Ascending aorta (tissue), 2 donors: ENCODE results near the gene SESN2. TPM values are rescaled to one million over a fixed set of nuclear protein-coding genes. Genes with fewer than 3 reads are reported as not detected.
A peak's percentile ranks its signal among the peaks of the same experiment; 100 is the strongest.

Experiments used
- DNase-seq, 2 donors: peaks; one replicate each; pipeline ENCODE4 v3.0.0-alpha.2; 2019; ENCODE audit warnings: low spot score in 2 of 2
- H3K27ac ChIP-seq, 2 donors: fragments of 200-600 bp; sonication (generic); one replicate each; pipeline ENCODE4 v1.5.1; 2016 to 2017; ENCODE audit warnings: mild to moderate bottlenecking in 1 of 2
- H3K27me3 ChIP-seq: fragments of 200-600 bp; sonication (generic); one replicate; pipeline ENCODE4 v1.5.1; 2017
- H3K36me3 ChIP-seq, 2 donors: fragments of 200-600 bp; sonication (generic); one replicate each; pipeline ENCODE4 v1.5.1; 2016
- H3K4me1 ChIP-seq, 2 donors: fragments of 200-600 bp; sonication (generic); one replicate each; pipeline ENCODE4 v1.5.1; 2016 to 2017; ENCODE audit warnings: mild to moderate bottlenecking in 1 of 2
- H3K4me3 ChIP-seq, 2 donors: fragments of 200-600 bp; sonication (generic); one replicate each; pipeline ENCODE4 v1.5.1; 2016 to 2017; ENCODE audit warnings: mild to moderate bottlenecking in 1 of 2
- H3K9me3 ChIP-seq, 2 donors: fragments of 200-600 bp; sonication (generic); one replicate each; pipeline ENCODE4 v1.5.1; 2016
- intact Hi-C: fragments of 100-400 bp; cut with DNase I; formaldehyde crosslinking; loops from one replicate; pipeline ENCODE4 v1.15.1; 2023
- total RNA-seq: library from RNA; depleted of rRNA; stranded (reverse); fragments of >200 nt; gene quantifications from one replicate; pipeline ENCODE4 v1.1.0, GENCODE V29; 2016
- TF ChIP-seq, protein P1 (sequence below), 3 experiments: fragments of 200-600 bp in 2 of 3; fragments of 450-650 bp in 1 of 3; sonication (generic) in 2 of 3; IDR thresholded peaks; one replicate each; pipeline ENCODE4 v1.5.1; 2016 to 2019; ENCODE audit warnings: antibody characterized with exemption in 3 of 3, mild to moderate bottlenecking in 1 of 3, moderate library complexity in 1 of 3

SESN2 gene
- total RNA-seq, 1 donor from 2014 or later = 7.6 TPM

DNA sequence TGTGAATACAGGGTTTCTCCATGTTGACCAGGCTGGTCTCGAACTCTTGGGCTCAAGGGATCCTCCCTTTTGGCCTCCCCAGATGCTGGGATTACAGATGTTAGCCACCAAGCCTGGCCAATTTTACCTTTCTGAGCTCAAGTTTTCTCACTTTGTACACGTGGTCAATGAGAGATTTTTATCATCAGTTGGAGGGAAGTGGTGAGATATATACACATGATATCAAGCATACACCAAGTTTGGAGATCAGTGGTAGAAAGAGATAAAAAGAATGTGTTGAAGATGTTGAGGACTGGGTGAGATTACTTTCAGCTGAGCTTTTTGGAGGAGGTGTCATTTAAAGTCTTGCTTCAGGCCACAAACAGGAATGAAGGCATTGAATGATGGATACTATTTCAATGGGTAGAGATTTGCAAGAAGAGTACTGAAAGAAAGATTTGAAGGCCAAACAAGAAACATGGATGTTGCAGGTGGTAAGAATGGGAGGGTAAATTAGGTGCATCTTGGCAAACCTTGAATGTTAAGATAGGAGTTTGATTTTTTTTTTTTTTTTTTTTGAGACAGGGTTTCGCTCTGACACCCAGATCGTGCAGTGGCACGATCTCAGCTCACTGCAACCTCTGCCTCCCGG is 3.0 kb upstream of the SESN2 start:
- TF ChIP-seq, protein P1, sequence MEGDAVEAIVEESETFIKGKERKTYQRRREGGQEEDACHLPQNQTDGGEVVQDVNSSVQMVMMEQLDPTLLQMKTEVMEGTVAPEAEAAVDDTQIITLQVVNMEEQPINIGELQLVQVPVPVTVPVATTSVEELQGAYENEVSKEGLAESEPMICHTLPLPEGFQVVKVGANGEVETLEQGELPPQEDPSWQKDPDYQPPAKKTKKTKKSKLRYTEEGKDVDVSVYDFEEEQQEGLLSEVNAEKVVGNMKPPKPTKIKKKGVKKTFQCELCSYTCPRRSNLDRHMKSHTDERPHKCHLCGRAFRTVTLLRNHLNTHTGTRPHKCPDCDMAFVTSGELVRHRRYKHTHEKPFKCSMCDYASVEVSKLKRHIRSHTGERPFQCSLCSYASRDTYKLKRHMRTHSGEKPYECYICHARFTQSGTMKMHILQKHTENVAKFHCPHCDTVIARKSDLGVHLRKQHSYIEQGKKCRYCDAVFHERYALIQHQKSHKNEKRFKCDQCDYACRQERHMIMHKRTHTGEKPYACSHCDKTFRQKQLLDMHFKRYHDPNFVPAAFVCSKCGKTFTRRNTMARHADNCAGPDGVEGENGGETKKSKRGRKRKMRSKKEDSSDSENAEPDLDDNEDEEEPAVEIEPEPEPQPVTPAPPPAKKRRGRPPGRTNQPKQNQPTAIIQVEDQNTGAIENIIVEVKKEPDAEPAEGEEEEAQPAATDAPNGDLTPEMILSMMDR (IDR thresholded peaks at IDR 0.05) = no peak

DNA sequence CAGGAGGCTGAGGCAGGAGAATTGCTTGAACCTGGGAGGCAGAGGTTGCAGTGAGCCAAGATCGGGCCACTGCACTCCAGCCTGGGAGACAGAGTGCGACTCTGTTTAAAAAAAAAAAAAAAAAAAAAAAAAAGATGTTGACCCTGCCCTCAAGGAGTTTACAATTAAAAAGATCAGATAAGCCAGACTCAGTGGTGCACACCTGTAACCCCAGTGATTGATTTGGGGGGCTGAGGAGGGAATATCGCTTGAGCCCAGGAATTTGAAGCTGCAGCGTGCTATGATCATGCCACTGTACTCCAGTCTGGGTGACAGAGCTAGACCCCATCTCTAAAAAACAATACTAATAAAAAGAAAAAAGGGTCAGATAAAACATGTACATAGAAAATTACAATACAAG is 1.6 kb upstream of the SESN2 start:
- Histone ChIP-seq H3K27me3 (no peaks in the 10 kb centered on the region), H3K9me3 (no peaks in the 10 kb centered on the region), H3K4me1 (peaks cover 5 to 28% of the 10 kb centered on the region in 2 donors), H3K36me3 (no peaks in the 10 kb centered on the region), H3K4me3 (no peak overlapping the region), H3K27ac (no peak overlapping the region)
- no peak for DNase-seq
- TF ChIP-seq, protein P1 (IDR thresholded peaks at IDR 0.05) = no peak
- intact Hi-C loops = loop anchor here (2.0 to 10.0 kb wide), 5 partner anchors 25 to 627 kb away; partner anchors contain the start of genes DNAJC8, MED18 and YTHDF2

More for the DNA sequence above, 3.0 kb upstream of the SESN2 start:
- Histone ChIP-seq H3K4me1 (peaks cover 4 to 19% of the 10 kb centered on the region in 2 donors), H3K4me3 (no peak overlapping the region), H3K27ac (no peak overlapping the region), H3K9me3 (no peaks in the 10 kb centered on the region), H3K27me3 (no peaks in the 10 kb centered on the region), H3K36me3 (no peaks in the 10 kb centered on the region)
- no peak for DNase-seq
- intact Hi-C loops = loop anchor here (5.0 to 10.0 kb wide), 2 partner anchors 326 to 628 kb away; no protein-coding TSS in a partner anchor

DNA sequence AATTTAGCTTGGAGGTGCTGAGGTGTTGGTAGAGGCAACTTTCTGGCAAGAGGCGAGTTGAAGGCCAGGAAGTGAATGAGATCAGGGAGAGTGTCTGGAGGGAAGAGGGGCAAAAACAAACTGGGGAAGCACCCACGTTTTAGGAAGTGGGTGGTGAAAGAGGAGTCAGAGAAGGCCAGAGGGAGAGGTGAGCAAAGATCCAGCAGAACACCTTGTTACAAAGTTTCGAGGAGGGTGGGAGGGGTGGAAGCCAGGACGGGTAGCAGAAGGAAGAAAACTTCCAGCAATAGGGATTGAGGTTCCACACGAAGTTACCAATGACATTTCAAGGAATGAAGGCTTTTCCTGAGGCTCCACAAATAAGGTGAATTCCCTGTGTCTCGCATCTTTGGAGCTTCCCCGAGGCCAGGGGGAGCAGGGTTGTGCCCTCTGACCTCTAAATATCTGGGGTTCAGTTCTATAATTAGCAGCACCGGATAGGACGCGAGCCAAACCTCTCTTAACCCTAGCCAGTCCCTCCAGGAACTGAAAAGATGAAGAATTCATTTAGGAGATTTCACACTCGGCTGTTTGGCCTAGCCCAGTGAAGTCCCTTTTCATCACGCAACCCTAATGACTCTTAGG is 578 bp upstream of the SESN2 start:
- peaks cover 5 to 30% of the 10 kb centered on the region in 2 donors for H3K4me1 ChIP-seq
- peak overlapping the region; percentile 99 to 100 for H3K4me3 ChIP-seq
- H3K27me3 ChIP-seq = no peaks in the 10 kb centered on the region
- H3K27ac ChIP-seq = peak overlapping the region; percentile 64 to 70
- no peaks in the 10 kb centered on the region for H3K9me3 ChIP-seq
- TF ChIP-seq, protein P1 (IDR thresholded peaks at IDR 0.05) = no peak
- intact Hi-C loops = loop anchor here (1.0 to 10.0 kb wide), 7 partner anchors 11 to 626 kb away; partner anchors contain the start of genes DNAJC8, MED18, STX12 and YTHDF2
- DNase-seq = no peak
- H3K36me3 ChIP-seq = no peaks in the 10 kb centered on the region

DNA sequence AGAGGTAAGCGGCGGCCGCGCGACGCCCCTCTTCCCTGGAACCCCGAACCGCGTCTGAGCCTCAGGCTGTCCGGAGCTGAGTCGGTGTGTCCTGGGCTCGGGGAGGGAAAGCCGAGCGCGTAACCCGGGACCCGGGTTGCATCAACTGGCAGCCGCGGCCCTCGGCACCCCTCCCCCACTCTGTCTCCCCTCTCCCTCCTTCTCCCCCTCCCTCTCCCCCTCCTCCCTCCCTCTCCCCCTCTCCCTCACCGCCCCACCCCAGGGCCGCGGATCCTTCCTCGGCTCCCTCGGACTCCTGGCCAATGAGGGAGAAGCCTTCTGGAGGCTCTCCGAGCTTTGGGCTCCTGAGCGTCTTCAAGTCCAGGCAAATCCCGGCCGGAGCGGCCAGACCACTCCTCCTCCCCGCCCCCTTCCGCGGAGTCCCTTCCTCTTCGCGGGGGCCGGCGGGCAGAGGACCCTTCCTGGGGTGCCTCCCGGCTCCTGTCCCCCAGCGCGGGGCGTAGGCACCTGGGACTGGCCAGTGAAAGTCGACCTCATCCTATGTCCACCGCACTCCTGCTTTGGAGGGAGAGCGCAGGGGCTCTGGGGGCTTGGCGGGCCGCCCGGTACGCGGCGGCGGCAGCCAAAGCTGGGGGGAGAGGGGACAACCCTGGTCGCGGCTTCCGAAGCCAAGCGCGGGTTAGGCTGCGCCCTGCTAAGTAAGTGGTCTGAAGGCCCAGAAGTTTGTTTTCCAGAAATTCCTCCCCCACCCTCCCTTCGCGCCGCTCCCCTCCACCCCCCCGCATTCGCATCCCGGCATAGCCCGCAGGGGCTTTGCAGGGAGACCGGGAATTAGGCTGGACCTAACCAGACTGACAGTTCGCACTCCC is 850 bp downstream of the SESN2 start:
- intact Hi-C loops = loop anchor here (1.0 to 10.0 kb wide), 7 partner anchors 13 to 625 kb away; partner anchors contain the start of genes DNAJC8, MED18, STX12 and YTHDF2
- TF ChIP-seq, protein P1 (IDR thresholded peaks at IDR 0.05) = no peak
- DNase-seq = peak in 1 of 2 donors; percentile 90
- Histone ChIP-seq H3K36me3 (no peaks in the 10 kb centered on the region), H3K27me3 (no peaks in the 10 kb centered on the region), H3K27ac (peak overlapping the region; percentile 92 to 97), H3K4me3 (peak overlapping the region; percentile 99 to 100), H3K9me3 (no peaks in the 10 kb centered on the region), H3K4me1 (peaks cover 5 to 30% of the 10 kb centered on the region in 2 donors)

DNA sequence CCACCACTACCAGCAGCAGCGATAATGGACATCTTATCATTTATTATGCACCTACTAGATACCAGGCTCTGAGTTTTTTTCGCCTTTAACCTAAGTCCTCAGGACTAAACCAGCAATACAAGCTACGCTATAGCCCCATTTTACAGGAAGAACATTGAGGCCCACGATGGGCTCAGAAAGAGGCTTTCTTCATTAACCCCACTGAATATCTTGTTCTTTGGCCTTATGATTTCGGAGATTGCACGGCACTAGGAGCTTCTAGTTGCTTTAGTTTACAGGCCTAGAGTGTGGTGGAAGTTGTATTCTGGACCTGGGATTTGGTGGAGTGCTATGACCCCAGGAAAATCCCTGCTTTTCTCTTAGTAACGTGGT is 1.5 kb downstream of the SESN2 start:
- Histone ChIP-seq H3K27me3 (no peaks in the 10 kb centered on the region), H3K4me1 (peaks cover 5 to 30% of the 10 kb centered on the region in 2 donors), H3K4me3 (peak overlapping the region; percentile 99 to 100), H3K27ac (peak overlapping the region; percentile 92 to 97), H3K36me3 (no peaks in the 10 kb centered on the region), H3K9me3 (no peaks in the 10 kb centered on the region)
- intact Hi-C loops = no loop called here
- TF ChIP-seq, protein P1 (IDR thresholded peaks at IDR 0.05) = no peak
- DNase-seq = no peak
